ENCODE measurements around the gene CNTNAP4.

- TF ChIP-seq REST (IDR thresholded peaks at IDR 0.05; ENCODE audit: insufficient read depth in 1 of 2, low read depth in 2 of 2, low read length in 2 of 2) (no peak), POLR2AphosphoS5 (IDR thresholded peaks at IDR 0.05; ENCODE audit: low read depth, low read length) (no peak), TAF1 (IDR thresholded peaks at IDR 0.05; ENCODE audit: borderline replicate concordance, insufficient read depth, low read length) (no peak), SIN3A (IDR thresholded peaks at IDR 0.05; ENCODE audit: borderline replicate concordance, insufficient read depth, low read length) (no peak), FOXP2 (optimal IDR thresholded peaks at IDR 0.05; ENCODE audit: borderline replicate concordance, extremely low read depth, extremely low read length, insufficient read depth) (no peak)
Observed at GRCh38 chr16:76487411-76488064, 210.3 kb downstream of the CNTNAP4 start.
